ENCODE measurements around the gene NEDD4L. TPM values are rescaled to one million over a fixed set of nuclear protein-coding genes. Genes with fewer than 3 reads are reported as not detected.
A peak's percentile ranks its signal among the peaks of the same experiment; 100 is the strongest.

The NEDD4L gene
- polyA plus RNA-seq, 1 of the 3 experiments (the other 2 are of a cell fraction), result 13.2 TPM

GRCh38 chr18:58402247-58402646, 358.2 kb downstream of the NEDD4L start:
- 49% methylated on average over 9 of the region's 9 CpGs for WGBS (ENCODE audit: low lambda C conversion rate)
- Histone ChIP-seq H2AFZ (ENCODE audit: low read depth) (no peak overlapping the region), H3K9me3 (no peaks in the 10 kb centered on the region), H3K4me1 (ENCODE audit: control insufficient read depth in 1 of 2, insufficient read depth in 2 of 2, low read depth in 1 of 2, low read length in 1 of 2) (peaks cover 0 to 4% of the 10 kb centered on the region in 2 experiments; a peak in 1 of 4 replicates), H3K79me2 (ENCODE audit: insufficient read depth) (no peaks in the 10 kb centered on the region), H3K9ac (no peak overlapping the region), H3K27ac (ENCODE audit: low read depth in 2 of 2, low read length in 1 of 2) (no peak overlapping the region), H3K4me3 (ENCODE audit: low read depth in 2 of 2, low read length in 1 of 2) (no peak overlapping the region), H3F3A (replicated peaks; ENCODE audit: insufficient read depth) (no peaks in the 10 kb centered on the region), H3K27me3 (ENCODE audit: insufficient read depth) (no peaks in the 10 kb centered on the region), H4K20me1 (ENCODE audit: insufficient read depth) (no peaks in the 10 kb centered on the region), H3K9me2 (no peaks in the 10 kb centered on the region), H3K36me3 (replicated peaks in 1 of 2; ENCODE audit: control insufficient read depth in 1 of 2, insufficient read depth in 2 of 2, low read length in 1 of 2) (no peaks in the 10 kb centered on the region), H3K4me2 (no peak overlapping the region)
- peak; percentile 37 for DNase-seq
- POLR2A ChIA-PET, result no interaction called here
- CTCF ChIA-PET, result interaction anchor here (1.1 to 1.4 kb wide), 3 partner anchors 9 to 89 kb away, joined by 3 to 4 read pairs (median 3); no protein-coding TSS in a partner anchor
- TF ChIP-seq PBX3 (IDR thresholded peaks at IDR 0.05) (0 out of 2 replicates have a peak, but pooled peaks have one; percentile 19), NFIC (IDR thresholded peaks at IDR 0.05; ENCODE audit: borderline replicate concordance) (peak; percentile 72), REST (IDR thresholded peaks at IDR 0.05; ENCODE audit: low read depth, low read length) (peak; percentile 58; the same call in 1 of the 2 replicates), FOSL2 (IDR thresholded peaks at IDR 0.05; ENCODE audit: borderline replicate concordance, low read depth) (no peak)

- CTCF ChIA-PET, result interaction anchor here (0.6 to 1.4 kb wide), 2 partner anchors 10 to 179 kb away, joined by 3 to 4 read pairs; no protein-coding TSS in a partner anchor
- WGBS (ENCODE audit: low lambda C conversion rate), result 93% methylated on average over 12 of the region's 13 CpGs
These were observed 359.1 kb downstream of the NEDD4L start for GRCh38 chr18:58402951-58403702.

More at GRCh38 chr18:58402951-58403702, 359.1 kb downstream of the NEDD4L start:
- Histone ChIP-seq H3K27me3 (ENCODE audit: insufficient read depth) (no peaks in the 10 kb centered on the region), H3K27ac (ENCODE audit: low read depth in 2 of 2, low read length in 1 of 2) (no peak overlapping the region), H4K20me1 (ENCODE audit: insufficient read depth) (no peaks in the 10 kb centered on the region), H3K36me3 (replicated peaks in 1 of 2; ENCODE audit: control insufficient read depth in 1 of 2, insufficient read depth in 2 of 2, low read length in 1 of 2) (no peaks in the 10 kb centered on the region), H3K9ac (no peak overlapping the region), H2AFZ (ENCODE audit: low read depth) (no peak overlapping the region), H3K9me2 (no peaks in the 10 kb centered on the region), H3K4me1 (ENCODE audit: control insufficient read depth in 1 of 2, insufficient read depth in 2 of 2, low read depth in 1 of 2, low read length in 1 of 2) (peaks cover 0 to 4% of the 10 kb centered on the region in 2 experiments; a peak in 1 of 4 replicates), H3K4me2 (no peak overlapping the region), H3K4me3 (ENCODE audit: low read depth in 2 of 2, low read length in 1 of 2) (no peak overlapping the region), H3F3A (replicated peaks; ENCODE audit: insufficient read depth) (no peaks in the 10 kb centered on the region), H3K9me3 (no peaks in the 10 kb centered on the region), H3K79me2 (ENCODE audit: insufficient read depth) (no peaks in the 10 kb centered on the region)
- POLR2A ChIA-PET, result no interaction called here
- no peak for TF ChIP-seq CHD2 (IDR thresholded peaks at IDR 0.05; ENCODE audit: low read length, partially characterized antibody)
- no peak for DNase-seq

Data from SK-N-SH (cell line).